ENCODE measurements around the gene EIF5A. TPM values are rescaled to one million over a fixed set of nuclear protein-coding genes. Genes with fewer than 3 reads are reported as not detected.
A peak's percentile ranks its signal among the peaks of the same experiment; 100 is the strongest.

The EIF5A gene
- total RNA-seq, 4 donors from 2014 or later, result 145 to 214 (median 204) TPM

DNA sequence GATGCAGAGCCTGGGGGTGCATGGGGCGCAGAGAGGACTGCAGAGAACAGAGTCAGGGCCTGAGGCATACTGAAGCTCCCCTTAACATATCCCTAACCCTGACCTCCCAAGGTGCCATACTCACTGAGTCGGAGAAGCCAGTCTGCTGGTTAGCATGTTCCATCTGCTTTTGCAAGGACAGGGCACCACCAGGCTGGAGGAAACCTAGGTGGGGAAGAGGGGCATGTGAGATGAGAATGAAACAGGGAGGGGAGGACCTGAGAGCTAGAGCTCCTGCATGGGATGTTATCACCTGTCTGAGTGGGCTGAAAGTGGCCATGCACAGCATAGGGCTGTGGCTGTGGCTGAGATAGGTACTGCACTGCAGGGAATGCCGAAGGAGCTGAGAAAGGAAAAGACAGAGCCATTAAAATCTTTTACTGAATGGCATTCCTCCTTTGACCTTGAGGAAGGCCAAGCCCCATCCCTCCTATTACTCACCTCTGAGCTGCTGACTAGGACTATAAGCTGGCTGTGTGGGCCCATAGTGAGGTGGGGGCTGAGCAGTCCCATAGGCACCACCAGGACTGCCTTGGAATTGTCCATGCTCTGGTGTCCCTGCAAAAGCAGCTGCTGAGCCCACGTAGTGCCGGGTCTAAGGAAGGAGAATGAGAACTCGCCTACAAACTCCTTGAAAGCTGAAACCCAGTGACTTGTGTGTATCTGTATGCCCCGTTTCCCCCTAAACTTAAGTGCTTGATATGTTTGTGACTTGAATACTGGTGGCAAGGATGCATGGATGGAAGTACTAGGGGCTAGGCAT, 5.9 kb downstream of the EIF5A start:
- TF ChIP-seq POLR2AphosphoS5 (IDR thresholded peaks at IDR 0.05) (no peak), POLR2A (IDR thresholded peaks at IDR 0.05; ENCODE audit: low read depth) (no peak), CTCF (IDR thresholded peaks at IDR 0.05) (peak in 1 of 3 experiments; percentile 17)
- intact Hi-C loops (cut with DNase I), result no loop called here
- Histone ChIP-seq H3K27ac (replicated peaks in 1 of 4) (peak overlapping the region; percentile 84 to 94 (median 93)), H3K4me1 (peaks cover 56 to 73% (median 67%) of the 10 kb centered on the region in 4 donors), H3K9me3 (no peaks in the 10 kb centered on the region), H3K36me3 (peaks cover 56 to 75% (median 65%) of the 10 kb centered on the region in 4 donors), H3K4me3 (no peak overlapping the region), H3K27me3 (no peaks in the 10 kb centered on the region)
- DNase-seq (ENCODE audit: extremely low spot score), result no peak
- 89% methylated on average over 7 of the region's 7 CpGs for WGBS

GRCh38 chr17:7313890-7314718, 6.7 kb downstream of the EIF5A start:
- DNase-seq (ENCODE audit: extremely low spot score), result no peak
- no peaks in the 10 kb centered on the region for H3K27me3 ChIP-seq
- TF ChIP-seq CTCF (IDR thresholded peaks at IDR 0.05), result no peak
- no peak for TF ChIP-seq EP300 (IDR thresholded peaks at IDR 0.05)
- no peak for TF ChIP-seq POLR2A (IDR thresholded peaks at IDR 0.05; ENCODE audit: low read depth)
- no peak for TF ChIP-seq POLR2AphosphoS5 (IDR thresholded peaks at IDR 0.05)
- peak overlapping the region; percentile 84 to 94 (median 93) for H3K27ac ChIP-seq (replicated peaks in 1 of 4)
- H3K4me1 ChIP-seq, result peaks cover 53 to 64% (median 60%) of the 10 kb centered on the region in 4 donors
- H3K36me3 ChIP-seq, result peaks cover 64 to 84% (median 74%) of the 10 kb centered on the region in 4 donors
- 42% methylated on average over 9 of the region's 9 CpGs for WGBS
- no peaks in the 10 kb centered on the region for H3K9me3 ChIP-seq
- peak overlapping the region; percentile 74 to 93 (median 90) for H3K4me3 ChIP-seq
- intact Hi-C loops (cut with DNase I), result no loop called here

GRCh38 chr17:7314719-7315569, 7.5 kb downstream of the EIF5A start, which contains the start of gene GPS2:
Gene GPS2 (minus strand): TSS chr17:7315360. CDS start chr17:7315052, 308 bp downstream.
- WGBS, result under 1% methylated on average over 18 of the region's 95 CpGs
- TF ChIP-seq CTCF (IDR thresholded peaks at IDR 0.05) (peak in 1 of 3 experiments; percentile 7), EP300 (IDR thresholded peaks at IDR 0.05) (no peak), POLR2A (IDR thresholded peaks at IDR 0.05; ENCODE audit: low read depth) (peak; percentile 17), POLR2AphosphoS5 (IDR thresholded peaks at IDR 0.05) (peak; percentile 97 to 99)
- intact Hi-C loops (cut with DNase I), result no loop called here
- Histone ChIP-seq H3K4me3 (peak within 1 kb of the TSS; percentile 74 to 93 (median 90)), H3K36me3 (peaks cover 59 to 86% (median 73%) of the 10 kb centered on the region in 4 donors), H3K27ac (replicated peaks in 1 of 4) (peak within 1 kb of the TSS; percentile 84 to 94 (median 93)), H3K27me3 (no peaks in the 10 kb centered on the region), H3K9me3 (no peaks in the 10 kb centered on the region), H3K4me1 (peaks cover 45 to 56% (median 52%) of the 10 kb centered on the region in 4 donors)
- peak; percentile 98 for DNase-seq (ENCODE audit: extremely low spot score)

DNA sequence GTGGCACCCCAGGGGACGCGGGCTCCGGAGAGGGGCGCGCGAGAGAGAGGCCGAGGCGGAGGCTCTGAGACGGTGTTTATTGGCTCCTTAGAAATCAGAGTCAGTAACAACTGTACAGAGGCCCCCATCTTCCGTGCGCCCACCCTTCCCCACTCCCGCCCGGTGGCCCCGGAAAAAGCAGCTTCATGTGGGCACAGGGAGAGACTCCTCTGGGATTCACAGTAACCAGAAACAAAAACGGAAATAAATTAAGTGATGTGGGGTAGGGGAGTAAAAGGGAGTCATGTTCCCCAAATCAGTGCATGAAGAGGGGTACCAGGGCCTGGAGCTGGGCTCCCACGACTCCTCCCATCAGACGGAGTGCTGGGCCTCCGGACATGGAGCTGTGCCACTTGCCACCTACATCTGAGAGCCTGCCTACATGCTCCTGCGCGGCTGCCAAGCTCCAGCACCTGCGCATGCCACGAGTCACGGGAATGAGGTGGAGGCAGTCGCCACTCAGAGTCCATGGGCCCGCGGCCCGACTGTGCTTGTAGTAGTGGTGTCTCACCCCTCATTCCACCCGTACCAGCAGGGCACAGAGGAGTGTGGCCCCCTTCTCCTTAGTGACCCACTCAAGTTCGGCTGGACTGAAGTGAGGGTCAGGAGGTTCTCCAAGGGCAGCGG, 8.3 kb downstream of the EIF5A start:
- no peak for DNase-seq (ENCODE audit: extremely low spot score)
- peaks cover 58 to 86% (median 73%) of the 10 kb centered on the region in 4 donors for H3K36me3 ChIP-seq
- 41% methylated on average over 29 of the region's 30 CpGs for WGBS

More for the DNA sequence above, 8.3 kb downstream of the EIF5A start:
- Histone ChIP-seq H3K4me1 (peaks cover 37 to 48% (median 44%) of the 10 kb centered on the region in 4 donors), H3K9me3 (no peaks in the 10 kb centered on the region), H3K27me3 (no peaks in the 10 kb centered on the region), H3K4me3 (peak overlapping the region; percentile 74 to 93 (median 90)), H3K27ac (replicated peaks in 1 of 4) (peak overlapping the region; percentile 84 to 94 (median 93))
- intact Hi-C loops (cut with DNase I), result no loop called here
- TF ChIP-seq CTCF (IDR thresholded peaks at IDR 0.05), result no peak
- TF ChIP-seq POLR2AphosphoS5 (IDR thresholded peaks at IDR 0.05), result no peak
- TF ChIP-seq POLR2A (IDR thresholded peaks at IDR 0.05; ENCODE audit: low read depth), result no peak
- TF ChIP-seq EP300 (IDR thresholded peaks at IDR 0.05), result no peak
